H1 (cell line): ENCODE data around the gene SEH1L. TPM values are rescaled to one million over a fixed set of nuclear protein-coding genes. Genes with fewer than 3 reads are reported as not detected.

Experiments
- CTCF ChIA-PET: fragments of 300-600 bp; sonication (Branson Sonifier 250); formaldehyde crosslinking; loops from one replicate; lab custom pipeline; 2021; ENCODE audit not compliant: partially characterized antibody; lab: Charles Lee
- POLR2A ChIA-PET: fragments of 300-600 bp; sonication (Branson Sonifier 250); formaldehyde crosslinking; loops from one replicate; lab custom pipeline; 2021; ENCODE audit warnings: inconsistent platforms; ENCODE audit not compliant: partially characterized antibody; lab: Charles Lee
- DNase-seq, 2 experiments: peaks; one replicate each; pipeline versions ENCODE4 v3.0.0 to v3.0.0-alpha.2; 2010 to 2022; ENCODE audit warnings: low spot score in 2 of 2, low read depth in 1 of 2, mixed read lengths in 1 of 2
- FAIRE-seq: peaks from 2 replicates; lab custom pipeline; 2011; peaks lifted over from hg19 to GRCh38; lab: Jason Lieb, UNC
- H2AFZ ChIP-seq: 2 replicates; pipeline ENCODE4 v1.8.1; 2012; ENCODE audit warnings: low read length, inconsistent platforms
- H2AK5ac ChIP-seq: 2 replicates; pipeline ENCODE4 v1.6.1; 2013; ENCODE audit warnings: low read depth, low read length
- H2BK120ac ChIP-seq: replicated peaks from 2 replicates; pipeline ENCODE3; 2013; ENCODE audit warnings: low read depth, low read length, inconsistent platforms
- H2BK12ac ChIP-seq: 2 replicates; pipeline ENCODE4 v1.6.1; 2013; ENCODE audit warnings: low read depth, low read length
- H2BK15ac ChIP-seq: 2 replicates; pipeline ENCODE4 v1.6.1; 2013; ENCODE audit warnings: low read length
- H2BK20ac ChIP-seq: 2 replicates; pipeline ENCODE4 v1.6.1; 2013; ENCODE audit warnings: low read length
- H2BK5ac ChIP-seq: 2 replicates; pipeline ENCODE4 v1.6.1; 2013; ENCODE audit warnings: low read depth, low read length
- H3K14ac ChIP-seq: 2 replicates; pipeline ENCODE4 v1.6.1; 2013; ENCODE audit warnings: inconsistent platforms; ENCODE audit not compliant: insufficient read length
- H3K18ac ChIP-seq: 2 replicates; pipeline ENCODE4 v1.6.1; 2013; ENCODE audit warnings: low read length; ENCODE audit errors: extremely low read depth
- H3K23ac ChIP-seq: 2 replicates; pipeline ENCODE4 v1.6.1; 2013; ENCODE audit warnings: inconsistent platforms; ENCODE audit not compliant: insufficient read length
- H3K23me2 ChIP-seq: 2 replicates; pipeline ENCODE4 v1.6.1; 2013; ENCODE audit warnings: low read depth, low read length
- H3K27ac ChIP-seq: 2 replicates; pipeline ENCODE4 v1.6.1; 2011; ENCODE audit warnings: low read depth, low read length, inconsistent platforms
- H3K27me3 ChIP-seq, 4 experiments: replicated peaks in 1 of 4; 1 replicate in 1 of 4; 2 replicates in 3 of 4; pipeline versions ENCODE4 v1.6.1 to v1.8.1; 2011 to 2013; ENCODE audit warnings: low read length in 3 of 4, mild to moderate bottlenecking in 3 of 4, inconsistent platforms in 2 of 4, mixed read lengths in 2 of 4, moderate library complexity in 1 of 4; ENCODE audit not compliant: control insufficient read depth in 3 of 4, insufficient read depth in 3 of 4; ENCODE audit errors: extremely low read depth in 1 of 4
- H3K36me3 ChIP-seq, 4 experiments: 2 replicates each; pipeline versions ENCODE4 v1.6.1 to v1.8.1; 2011 to 2013; ENCODE audit warnings: mild to moderate bottlenecking in 4 of 4, low read length in 3 of 4, moderate library complexity in 2 of 4, control low read depth in 1 of 4, inconsistent platforms in 1 of 4; ENCODE audit not compliant: insufficient read depth in 4 of 4, control insufficient read depth in 2 of 4
- H3K4ac ChIP-seq: replicated peaks from 2 replicates; pipeline ENCODE3; 2013; ENCODE audit warnings: low read length, low read depth, mixed read lengths, inconsistent platforms; ENCODE audit not compliant: insufficient read length
- H3K4me1 ChIP-seq, 4 experiments: replicated peaks in 1 of 4; 1 replicate in 1 of 4; 2 replicates in 3 of 4; pipeline versions ENCODE4 v1.6.1 to v1.8.1; 2011 to 2013; ENCODE audit warnings: low read length in 3 of 4, inconsistent platforms in 2 of 4, mixed read lengths in 1 of 4; ENCODE audit not compliant: insufficient read depth in 4 of 4, control insufficient read depth in 3 of 4
- H3K4me2 ChIP-seq, 2 experiments: 2 replicates each; pipeline versions ENCODE4 v1.6.1 to v1.8.1; 2011 to 2013; ENCODE audit warnings: low read depth in 2 of 2, low read length in 2 of 2, control low read depth in 1 of 2, inconsistent platforms in 1 of 2, mild to moderate bottlenecking in 1 of 2; ENCODE audit not compliant: insufficient read depth in 1 of 2
- H3K4me3 ChIP-seq, 4 experiments: fragments of 200-600, 300-600 bp in 1 of 4; sonication (generic), shearing (Covaris generic), sonication (Bioruptor Twin) in 1 of 4; 2 replicates each; pipeline versions ENCODE4 v1.5.1 to v1.8.1; 2011 to 2016; ENCODE audit warnings: low read length in 4 of 4, low read depth in 3 of 4, control low read depth in 2 of 4, inconsistent platforms in 2 of 4, mild to moderate bottlenecking in 2 of 4, mixed read lengths in 1 of 4, moderate library complexity in 1 of 4; ENCODE audit not compliant: insufficient read depth in 2 of 4; ENCODE audit errors: extremely low read depth in 1 of 4
- H3K56ac ChIP-seq: replicated peaks from 2 replicates; pipeline ENCODE3; 2013; ENCODE audit warnings: low read depth, mild to moderate bottlenecking, mixed read lengths, low read length, inconsistent platforms; ENCODE audit not compliant: insufficient read length
- H3K79me1 ChIP-seq: 2 replicates; pipeline ENCODE4 v1.6.1; 2013; ENCODE audit warnings: low read depth, low read length, control low read depth
- H3K79me2 ChIP-seq, 2 experiments: 2 replicates each; pipeline versions ENCODE4 v1.6.1 to v1.8.1; 2012 to 2013; ENCODE audit warnings: low read length in 2 of 2, mild to moderate bottlenecking in 2 of 2, inconsistent platforms in 1 of 2; ENCODE audit not compliant: insufficient read depth in 2 of 2, control insufficient read depth in 1 of 2
- H3K9ac ChIP-seq, 4 experiments: replicated peaks in 1 of 4; 1 replicate in 1 of 4; 2 replicates in 3 of 4; pipeline versions ENCODE4 v1.6.1 to v1.8.1; 2011 to 2013; ENCODE audit warnings: low read depth in 3 of 4, low read length in 3 of 4, control low read depth in 2 of 4, mild to moderate bottlenecking in 2 of 4, moderate library complexity in 2 of 4, inconsistent platforms in 1 of 4; ENCODE audit errors: extremely low read depth in 1 of 4
- H3K9me3 ChIP-seq, 2 experiments: 2 replicates each; pipeline versions ENCODE4 v1.6.1 to v1.8.1; 2012 to 2013; ENCODE audit warnings: mild to moderate bottlenecking in 2 of 2, moderate library complexity in 2 of 2, control low read depth in 1 of 2, inconsistent platforms in 1 of 2, low read depth in 1 of 2, low read length in 1 of 2, mixed read lengths in 1 of 2; ENCODE audit not compliant: insufficient read depth in 2 of 2
- H4K20me1 ChIP-seq, 2 experiments: replicated peaks in 1 of 2; 2 replicates each; pipeline versions ENCODE3 to v1.8.1; 2011 to 2013; ENCODE audit warnings: inconsistent platforms in 2 of 2, low read length in 2 of 2, mild to moderate bottlenecking in 1 of 2; ENCODE audit not compliant: insufficient read depth in 2 of 2, control insufficient read depth in 1 of 2
- H4K5ac ChIP-seq: 2 replicates; pipeline ENCODE4 v1.6.1; 2013; ENCODE audit warnings: low read length, low read depth, mixed read lengths, inconsistent platforms; ENCODE audit not compliant: insufficient read length
- H4K8ac ChIP-seq: 2 replicates; pipeline ENCODE4 v1.8.0; 2013; ENCODE audit warnings: mild to moderate bottlenecking, moderate library complexity, low read length, inconsistent platforms; ENCODE audit not compliant: insufficient read depth; ENCODE audit errors: extremely low read depth
- H4K91ac ChIP-seq: replicated peaks from 2 replicates; pipeline ENCODE3; 2013; ENCODE audit warnings: low read length, mixed read lengths, inconsistent platforms; ENCODE audit not compliant: insufficient read length
- E2F6 ChIP-seq: IDR thresholded peaks from 2 replicates; pipeline ENCODE4 v1.6.1; 2012; ENCODE audit warnings: inconsistent platforms
- KDM4A ChIP-seq: IDR thresholded peaks from one replicate; pipeline ENCODE4 v1.7.1; 2012; ENCODE audit warnings: low read depth, mild to moderate bottlenecking, moderate library complexity, low read length, inconsistent platforms; ENCODE audit not compliant: severe bottlenecking
- MAX ChIP-seq: IDR thresholded peaks from 2 replicates; pipeline ENCODE4 v1.6.1; 2012; ENCODE audit warnings: inconsistent platforms
- POU5F1 ChIP-seq: IDR thresholded peaks from 2 replicates; pipeline ENCODE4 v1.6.1; 2011; ENCODE audit warnings: low read depth, mild to moderate bottlenecking, low read length, moderate library complexity
- WGBS, 2 experiments: shearing (Covaris generic) in 1 of 2; methylation state at CpG; one replicate each; pipeline versions ENCODE4 v1.1.6 to v1.1.7; 2013 to 2015; ENCODE audit warnings: low lambda C conversion rate in 2 of 2, mixed read lengths in 2 of 2, inconsistent platforms in 1 of 2, low coverage in 1 of 2, missing lambda C conversion rate in 1 of 2; ENCODE audit not compliant: insufficient replicate concordance in 2 of 2, insufficient coverage in 1 of 2, insufficient read length in 1 of 2; ENCODE audit errors: extremely low coverage in 1 of 2, missing lambda C conversion rate in 1 of 2; 5-methylcytosine and 5-hydroxymethylcytosine counted together
- polyA plus RNA-seq, 7 experiments: library from polyadenylated mRNA; depleted of rRNA in 3 of 7; stranded (reverse) in 5 of 7; unstranded in 2 of 7; fragments of >200 nt in 5 of 7; fragments of 200-250 nt in 2 of 7; gene quantifications; 1 replicate in 5 of 7; 2 replicates in 1 of 7; 4 replicates in 1 of 7; pipeline versions ENCODE4 v1.2.1 to v1.2.3, GENCODE V29; 2011 to 2013; ENCODE audit warnings: missing spikeins in 2 of 7, mixed read lengths in 2 of 7
- total RNA-seq: library from RNA; stranded (reverse); fragmentation: NEBNext Ultra II Directional; extraction: Animal tissue kit (Norgen Biotek cat#: 25700); gene quantifications from 2 replicates; pipeline ENCODE4 v1.2.1, GENCODE V29; 2021

Gene SEH1L
- total and polyA plus RNA-seq, 2 of the 8 experiments (the other 6 are each of a cell fraction or from before 2014, with no cell fraction given), result 41.7 to 96.7 TPM

GRCh38 chr18:12911929-12912703 lies 35.7 kb upstream of the SEH1L start:
- CTCF ChIA-PET, result interaction anchor here (0.9 to 1.7 kb wide), 7 partner anchors 9 to 192 kb away, joined by 3 to 5 read pairs (median 4); no protein-coding TSS in a partner anchor
- no peak overlapping the region for H2BK120ac ChIP-seq
- H3K18ac ChIP-seq, result peak overlapping the region; percentile 51; the same call in 1 of the 2 replicates
- H3K23me2 ChIP-seq, result no peaks in the 10 kb centered on the region
- POLR2A ChIA-PET, result interaction anchor here (0.6 to 1.9 kb wide), 8 partner anchors 12 to 536 kb away, joined by 3 to 8 read pairs (median 4); partner anchors contain the start of genes CEP192, CEP76 and PSMG2
- H3K27ac ChIP-seq, result no peak overlapping the region
- no peak overlapping the region for H3K4ac ChIP-seq
- DNase-seq (peak in 1 of 2 experiments; percentile 54), FAIRE-seq (no peak)
- H2AK5ac ChIP-seq, result no peak overlapping the region
- H4K20me1 ChIP-seq, result no peaks in the 10 kb centered on the region
- no peak overlapping the region for H4K5ac ChIP-seq
- H3K27me3 ChIP-seq, result peaks cover 0 to 18% (median 6%) of the 10 kb centered on the region in 4 experiments; a peak in 4 of 7 replicates
- no peaks in the 10 kb centered on the region for H3K36me3 ChIP-seq
- peak overlapping the region in 2 of 4 experiments; percentile 5 to 25; a peak in 1 of 8 replicates for H3K4me3 ChIP-seq
- H3K4me2 ChIP-seq, result peak overlapping the region; percentile 8 to 26; a peak in 2 of 4 replicates
- no peak overlapping the region for H3K9ac ChIP-seq
- H3K9me3 ChIP-seq, result no peaks in the 10 kb centered on the region; a peak in 1 of 4 replicates
- H2BK12ac ChIP-seq, result no peak overlapping the region
- H4K91ac ChIP-seq, result no peak overlapping the region
- no peak overlapping the region for H3K56ac ChIP-seq
- no peak overlapping the region for H3K23ac ChIP-seq
- TF ChIP-seq E2F6, result peak; percentile 25
- peak; percentile 64; the same call in 1 of the 2 replicates for TF ChIP-seq MAX
- TF ChIP-seq POU5F1, result no peak
- peak; percentile 9 for TF ChIP-seq KDM4A
- no peak overlapping the region for H3K14ac ChIP-seq
- H3K79me1 ChIP-seq, result no peaks in the 10 kb centered on the region
- no peak overlapping the region for H2BK20ac ChIP-seq
- no peaks in the 10 kb centered on the region for H3K79me2 ChIP-seq
- H2AFZ ChIP-seq, result peak overlapping the region; percentile 69; the same call in 1 of the 2 replicates
- WGBS, 2 experiments, result 88% methylated on average over 70 of the region's 75 CpGs; no CpG with 5 or more reads in 1 of the 2 experiments
- H4K8ac ChIP-seq, result peak overlapping the region; percentile 89
- H2BK15ac ChIP-seq, result 0 out of 2 replicates have a peak overlapping the region, but pooled peaks have one; percentile 8
- H2BK5ac ChIP-seq, result no peak overlapping the region
- H3K4me1 ChIP-seq, result no peaks in the 10 kb centered on the region; a peak in 1 of 7 replicates
